KOPT-K1 (cell line): ENCODE measurements around the gene PXMP4.
A peak's percentile ranks its signal among the peaks of the same experiment; 100 is the strongest.
"Not testable (repeated sequence)": the region's sequence is repeated elsewhere in the genome, so short reads cannot be mapped to it uniquely, and the experiment has no call there.

ENCODE experiments used
- H3K27ac ChIP-seq: fragments of 200-600 bp; sonication (generic); 2 replicates; pipeline ENCODE4 v1.5.1; 2016; ENCODE audit warnings: antibody characterized with exemption, mild to moderate bottlenecking, low read depth, low read length; ENCODE audit not compliant: poor library complexity, severe bottlenecking
- H3K36me3 ChIP-seq: fragments of 200-600 bp; sonication (generic); 2 replicates; pipeline ENCODE4 v1.5.1; 2017; ENCODE audit warnings: antibody characterized with exemption, mild to moderate bottlenecking, low read length, moderate library complexity; ENCODE audit not compliant: insufficient read depth
- H3K9me3 ChIP-seq: fragments of 200-600 bp; sonication (generic); 2 replicates; pipeline ENCODE4 v1.5.1; 2017; ENCODE audit warnings: antibody characterized with exemption, low read length, mild to moderate bottlenecking; ENCODE audit not compliant: insufficient read depth, poor library complexity, severe bottlenecking

The PXMP4 gene, protein sequence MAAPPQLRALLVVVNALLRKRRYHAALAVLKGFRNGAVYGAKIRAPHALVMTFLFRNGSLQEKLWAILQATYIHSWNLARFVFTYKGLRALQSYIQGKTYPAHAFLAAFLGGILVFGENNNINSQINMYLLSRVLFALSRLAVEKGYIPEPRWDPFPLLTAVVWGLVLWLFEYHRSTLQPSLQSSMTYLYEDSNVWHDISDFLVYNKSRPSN

DNA sequence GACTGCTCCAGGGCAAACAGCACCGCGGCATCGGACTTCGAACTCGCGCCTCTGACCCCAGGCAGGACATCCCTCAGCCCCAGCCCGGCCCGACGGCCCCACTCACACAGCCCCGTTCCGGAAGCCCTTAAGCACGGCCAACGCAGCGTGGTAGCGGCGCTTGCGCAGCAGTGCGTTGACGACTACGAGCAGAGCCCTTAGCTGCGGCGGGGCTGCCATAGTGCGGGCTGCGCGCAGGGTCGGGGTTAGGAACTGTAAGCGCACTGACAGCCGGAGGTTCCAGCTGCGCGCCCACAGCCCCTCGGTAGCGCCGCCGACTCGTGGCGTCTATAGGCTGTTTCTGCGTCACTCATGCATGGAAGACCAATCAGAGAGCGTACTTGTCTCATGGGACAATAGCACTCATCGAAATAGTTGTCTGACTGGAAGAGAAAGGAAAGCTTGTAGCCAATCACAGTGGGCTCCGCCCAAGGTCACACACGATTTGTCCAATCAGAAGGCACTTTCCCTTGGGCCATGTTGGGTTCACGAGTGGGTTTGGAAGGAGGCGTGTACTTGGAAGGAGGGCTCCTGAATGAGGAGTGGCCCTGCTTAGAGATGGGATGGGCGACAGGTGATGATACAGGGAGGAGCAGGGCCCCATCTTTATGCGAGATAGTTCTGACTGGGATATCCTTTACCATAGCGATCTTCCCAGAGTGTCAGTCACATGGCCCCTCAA is at the start of gene PXMP4:
PXMP4 (minus strand) TSS at position 322 of the 721 bp plus-strand sequence; CDS start at position 219, 103 bp downstream.
- Histone ChIP-seq H3K9me3 (no peaks in the 10 kb centered on the region), H3K27ac (peak within 1 kb of the TSS; percentile 78), H3K36me3 (no peaks in the 10 kb centered on the region; the same call in 1 of the 2 replicates)

DNA sequence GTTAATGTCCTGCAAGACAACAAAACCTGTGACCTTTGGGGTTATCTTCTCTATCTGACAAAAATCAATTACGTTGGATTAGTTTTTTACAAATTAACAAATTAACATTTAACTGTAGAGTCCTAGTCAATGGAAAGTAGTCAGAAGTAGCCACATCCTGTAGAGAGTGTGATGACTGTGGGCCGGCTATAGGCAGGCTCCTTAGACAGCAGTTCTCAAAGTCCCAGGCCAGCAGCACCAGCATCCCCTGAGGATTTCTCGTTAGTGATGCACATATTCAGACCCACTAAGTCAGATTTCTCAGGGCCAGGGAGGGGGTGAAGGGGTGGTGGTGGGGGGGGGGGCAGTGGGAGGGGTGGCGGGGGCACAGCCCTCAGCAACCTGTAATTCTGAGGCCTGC is 48.9 kb upstream of the PXMP4 start:
- no peak overlapping the region for H3K27ac ChIP-seq
- H3K36me3 ChIP-seq, result no peaks in the 10 kb centered on the region
- H3K9me3 ChIP-seq, result no peaks in the 10 kb centered on the region

DNA sequence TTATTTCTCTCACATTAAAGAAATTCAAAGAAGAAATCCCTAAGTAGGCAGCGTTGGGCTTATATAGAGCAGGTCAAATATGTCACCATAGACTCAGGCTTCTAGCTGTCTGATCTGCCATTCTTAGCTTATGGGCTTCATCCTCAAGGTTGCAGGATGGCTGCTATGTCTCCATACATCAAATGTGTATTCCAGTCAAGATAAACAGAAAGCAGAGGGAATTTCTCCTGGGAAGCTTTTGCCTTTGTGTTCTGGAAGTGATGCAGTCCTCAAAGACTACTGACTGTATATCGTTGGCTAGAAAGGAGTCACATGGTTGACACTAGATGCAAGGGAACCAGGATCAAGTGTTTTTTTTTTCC is 47.6 kb upstream of the PXMP4 start:
- Histone ChIP-seq H3K27ac (no peak overlapping the region), H3K36me3 (no peaks in the 10 kb centered on the region), H3K9me3 (no peaks in the 10 kb centered on the region)

DNA sequence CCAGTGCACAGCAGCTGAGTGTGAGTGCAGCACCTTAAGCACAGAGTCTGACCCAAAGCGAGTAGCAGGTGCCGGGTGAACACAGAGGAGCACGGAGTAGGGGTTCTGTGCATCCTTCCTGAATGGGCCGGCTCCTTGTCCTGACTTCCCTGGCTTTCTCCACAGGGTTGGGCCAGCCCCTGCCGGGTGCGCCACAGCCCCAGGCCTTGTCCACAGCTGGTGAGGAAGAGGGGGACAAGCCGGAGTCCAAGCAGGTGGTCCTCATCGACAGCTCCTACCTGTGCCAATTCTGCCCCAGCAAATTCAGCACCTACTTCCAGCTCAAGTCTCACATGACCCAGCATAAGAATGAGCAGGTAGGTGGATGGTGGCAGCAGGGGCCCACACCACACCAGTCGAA is 46.6 kb upstream of the PXMP4 start:
- H3K9me3 ChIP-seq, result no peaks in the 10 kb centered on the region
- no peaks in the 10 kb centered on the region for H3K36me3 ChIP-seq
- no peak overlapping the region for H3K27ac ChIP-seq

DNA sequence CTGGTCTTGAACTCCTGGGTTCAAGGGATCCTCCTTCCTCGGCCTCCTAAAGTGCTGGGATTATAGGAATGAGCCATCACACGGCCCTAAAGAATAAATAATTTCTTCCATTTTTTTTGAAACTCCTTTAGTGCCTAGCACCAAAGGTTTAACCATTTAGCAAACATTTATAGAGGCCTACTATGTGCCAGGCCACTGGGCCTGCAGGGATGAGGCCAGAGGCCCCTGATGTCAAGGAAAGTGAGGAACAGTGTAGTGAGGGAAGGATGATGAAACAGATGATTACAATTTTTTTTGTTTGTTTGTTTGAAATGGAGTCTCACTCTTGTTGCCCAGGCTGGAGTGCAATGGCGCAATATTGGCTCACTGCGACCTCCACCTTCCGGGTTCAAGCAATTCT is 45.5 kb upstream of the PXMP4 start:
- no peaks in the 10 kb centered on the region for H3K36me3 ChIP-seq
- no peaks in the 10 kb centered on the region for H3K9me3 ChIP-seq
- H3K27ac ChIP-seq, result no peak overlapping the region

DNA sequence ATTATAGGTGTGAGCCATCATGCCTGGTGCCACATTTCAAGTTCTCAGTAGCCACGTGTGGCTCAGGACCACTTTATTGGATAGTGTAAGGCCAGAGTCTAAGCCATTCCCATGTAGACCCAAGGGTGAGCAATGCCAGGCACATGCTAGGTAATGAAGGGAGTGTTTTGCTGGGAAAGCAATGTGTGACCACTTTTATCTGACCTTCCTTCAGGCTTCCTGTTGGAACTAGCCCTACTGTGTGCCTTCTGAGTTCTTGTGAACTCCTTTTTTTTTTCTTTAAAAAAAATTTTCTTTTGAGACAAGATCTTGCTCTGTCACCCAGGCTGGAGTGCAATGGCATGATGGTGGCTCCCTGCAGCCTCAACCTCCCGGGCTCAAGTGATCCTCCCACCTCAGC is 45.0 kb upstream of the PXMP4 start:
- Histone ChIP-seq H3K27ac (no peak overlapping the region), H3K9me3 (no peaks in the 10 kb centered on the region), H3K36me3 (no peaks in the 10 kb centered on the region)

DNA sequence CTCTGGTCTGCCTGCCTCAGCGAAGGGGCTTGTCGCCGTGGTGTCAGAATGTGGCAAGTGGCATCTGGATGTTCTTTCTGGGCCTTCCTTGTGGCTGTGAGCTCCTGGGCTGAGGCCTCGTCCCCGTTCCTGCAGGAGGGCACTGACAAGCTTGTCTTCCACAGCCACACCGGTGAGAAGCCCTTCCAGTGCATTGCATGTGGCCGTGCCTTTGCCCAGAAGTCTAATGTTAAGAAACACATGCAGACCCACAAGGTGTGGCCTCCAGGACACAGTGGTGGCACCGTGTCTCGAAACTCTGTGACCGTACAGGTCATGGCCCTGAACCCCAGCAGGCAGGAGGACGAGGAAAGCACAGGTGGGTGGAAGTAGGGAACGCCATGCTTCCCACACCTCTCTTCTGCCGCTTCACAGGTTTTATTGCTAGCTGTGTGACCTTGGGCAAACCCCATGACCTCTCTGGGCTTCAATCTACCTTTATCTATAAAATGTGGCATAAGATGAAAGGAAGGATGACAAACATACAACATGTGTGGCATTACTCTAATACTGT is 41.7 kb upstream of the PXMP4 start:
- Histone ChIP-seq H3K27ac (no peak overlapping the region), H3K36me3 (no peaks in the 10 kb centered on the region; the same call in 1 of the 2 replicates), H3K9me3 (peaks cover 7% of the 10 kb centered on the region)

DNA sequence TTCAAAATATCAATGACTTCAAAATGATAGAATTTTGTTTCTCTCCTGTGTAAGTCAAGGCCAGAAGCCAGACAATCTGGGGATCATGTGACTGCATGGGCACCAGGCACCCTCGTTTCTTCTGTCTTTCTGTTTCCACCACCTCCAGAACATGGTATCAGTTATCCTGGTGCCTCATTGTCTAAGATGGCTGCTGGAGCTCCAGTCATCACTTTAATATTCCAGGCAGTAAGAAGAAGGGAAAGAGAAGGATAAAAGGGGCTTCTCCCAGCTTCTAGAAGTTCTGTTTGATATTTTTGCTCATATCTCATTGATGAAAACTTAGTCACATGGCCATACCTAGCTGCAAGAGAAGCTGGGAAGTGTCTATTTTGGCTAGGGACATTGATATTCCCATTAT is 37.3 kb upstream of the PXMP4 start:
- Histone ChIP-seq H3K27ac (no peak overlapping the region), H3K9me3 (peaks cover 7% of the 10 kb centered on the region), H3K36me3 (no peaks in the 10 kb centered on the region; the same call in 1 of the 2 replicates)

DNA sequence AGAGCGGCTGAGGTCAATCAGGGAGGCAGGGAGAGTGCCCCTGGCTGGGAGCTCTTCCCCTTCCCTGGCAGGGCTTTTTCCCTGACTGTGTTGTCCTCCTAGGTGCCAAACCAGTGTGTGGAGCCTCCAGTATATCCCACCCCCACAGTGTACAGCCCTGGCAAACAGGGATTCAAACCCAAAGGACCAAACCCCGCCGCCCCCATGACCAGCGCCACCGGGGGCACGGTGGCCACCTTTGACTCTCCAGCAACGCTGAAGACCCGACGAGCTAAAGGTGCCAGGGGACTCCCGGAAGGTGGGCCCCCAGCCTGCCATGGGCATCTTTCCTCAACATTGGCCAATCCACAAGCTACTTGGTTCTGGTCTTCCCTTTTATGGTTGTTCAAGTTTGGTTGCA is 36.9 kb upstream of the PXMP4 start:
- H3K36me3 ChIP-seq, result no peaks in the 10 kb centered on the region; the same call in 1 of the 2 replicates

DNA sequence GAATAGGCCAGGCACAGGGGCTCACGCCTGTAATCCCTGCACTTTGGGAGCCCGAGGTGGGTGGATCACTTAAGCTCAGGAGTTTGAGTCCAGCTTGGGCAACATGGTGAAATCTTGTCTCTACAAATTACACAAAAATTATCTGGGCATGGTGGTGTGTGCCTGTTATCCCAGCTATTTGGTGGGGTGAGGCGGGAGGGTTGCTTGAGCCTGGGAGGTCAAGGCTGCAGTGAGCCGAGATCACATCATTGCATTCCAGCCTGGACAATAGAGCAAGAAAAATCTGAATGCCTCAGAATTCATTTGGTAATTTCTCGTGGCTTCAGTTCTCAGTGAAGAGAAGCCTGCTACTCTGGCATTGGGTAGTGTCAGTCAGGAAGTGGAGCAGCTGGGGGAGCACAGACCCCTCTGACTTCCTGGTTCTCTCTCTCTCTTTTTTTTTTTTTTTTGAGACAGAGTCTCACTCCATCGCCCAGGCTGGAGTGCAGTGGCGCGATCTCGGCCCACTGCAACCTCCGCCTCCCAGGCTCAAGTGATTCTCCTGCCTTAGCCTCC is 35.9 kb upstream of the PXMP4 start:
- not testable (repeated sequence) for H3K36me3 ChIP-seq, H3K9me3 ChIP-seq
- peak overlapping the region; percentile 53 for H3K27ac ChIP-seq

More for the DNA sequence above, 36.9 kb upstream of the PXMP4 start:
- peaks cover 7% of the 10 kb centered on the region for H3K9me3 ChIP-seq
- H3K27ac ChIP-seq, result no peak overlapping the region

DNA sequence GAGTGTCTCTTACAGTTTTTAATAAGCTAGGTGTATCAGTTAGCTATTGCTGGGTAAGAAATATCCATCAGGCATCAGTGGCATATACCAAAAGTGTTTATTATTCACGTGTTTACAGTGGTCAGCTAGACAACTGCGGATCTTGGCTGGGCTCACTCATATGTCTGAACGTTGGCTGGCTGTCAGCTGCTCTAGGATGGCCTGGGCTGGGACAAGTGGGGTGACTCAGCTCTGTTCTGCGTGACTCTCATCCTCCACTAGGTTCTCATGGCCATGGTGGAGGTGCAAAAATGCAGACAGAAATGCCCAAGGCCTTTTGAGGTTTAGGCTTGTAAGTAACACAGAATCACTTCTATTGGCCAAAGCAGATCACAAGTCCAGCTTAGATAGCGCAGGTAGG is 33.7 kb upstream of the PXMP4 start:
- Histone ChIP-seq H3K9me3 (peaks cover 7% of the 10 kb centered on the region), H3K36me3 (no peaks in the 10 kb centered on the region; the same call in 1 of the 2 replicates), H3K27ac (no peak overlapping the region)

DNA sequence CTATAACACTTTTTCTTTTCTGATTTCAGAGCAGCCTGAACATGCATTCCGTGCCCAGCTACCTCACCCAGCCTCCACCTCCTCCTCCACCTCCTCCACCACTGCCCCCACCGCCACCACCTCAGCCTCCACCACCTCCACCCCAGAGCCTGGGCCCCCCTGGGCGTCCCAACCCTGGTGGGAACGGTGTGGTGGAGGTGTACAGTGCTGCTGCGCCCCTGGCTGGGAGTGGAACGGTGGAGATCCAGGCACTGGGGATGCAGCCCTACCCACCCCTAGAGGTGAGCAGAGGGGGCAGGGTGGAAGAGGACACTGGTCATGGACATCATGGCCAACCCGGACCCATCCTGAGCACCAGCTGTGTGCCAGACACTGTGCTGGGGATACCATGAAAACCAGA is 33.0 kb upstream of the PXMP4 start:
- Histone ChIP-seq H3K36me3 (no peaks in the 10 kb centered on the region; the same call in 1 of the 2 replicates), H3K27ac (no peak overlapping the region), H3K9me3 (peaks cover 7% of the 10 kb centered on the region)

DNA sequence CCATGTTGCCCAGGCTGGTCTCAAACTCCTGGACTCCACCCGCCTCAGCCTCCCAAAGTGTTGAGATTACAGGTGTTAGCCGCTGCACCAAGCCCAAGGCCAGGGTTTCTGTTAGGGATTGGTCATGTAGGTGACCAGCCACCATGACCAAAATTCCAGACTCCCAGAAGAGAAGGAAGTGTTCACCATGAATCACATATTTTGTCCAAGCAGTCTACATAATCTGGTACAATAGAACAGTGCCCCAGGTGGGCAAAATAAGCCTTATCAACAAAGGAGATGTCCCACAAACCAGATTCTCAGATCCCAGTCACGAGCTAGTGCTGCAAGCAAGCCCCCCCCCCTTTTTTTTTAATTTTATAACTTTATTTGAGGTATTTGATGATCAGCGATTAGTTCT is 31.7 kb upstream of the PXMP4 start:
- H3K9me3 ChIP-seq, result no peaks in the 10 kb centered on the region
- H3K36me3 ChIP-seq, result no peaks in the 10 kb centered on the region
- H3K27ac ChIP-seq, result no peak overlapping the region

DNA sequence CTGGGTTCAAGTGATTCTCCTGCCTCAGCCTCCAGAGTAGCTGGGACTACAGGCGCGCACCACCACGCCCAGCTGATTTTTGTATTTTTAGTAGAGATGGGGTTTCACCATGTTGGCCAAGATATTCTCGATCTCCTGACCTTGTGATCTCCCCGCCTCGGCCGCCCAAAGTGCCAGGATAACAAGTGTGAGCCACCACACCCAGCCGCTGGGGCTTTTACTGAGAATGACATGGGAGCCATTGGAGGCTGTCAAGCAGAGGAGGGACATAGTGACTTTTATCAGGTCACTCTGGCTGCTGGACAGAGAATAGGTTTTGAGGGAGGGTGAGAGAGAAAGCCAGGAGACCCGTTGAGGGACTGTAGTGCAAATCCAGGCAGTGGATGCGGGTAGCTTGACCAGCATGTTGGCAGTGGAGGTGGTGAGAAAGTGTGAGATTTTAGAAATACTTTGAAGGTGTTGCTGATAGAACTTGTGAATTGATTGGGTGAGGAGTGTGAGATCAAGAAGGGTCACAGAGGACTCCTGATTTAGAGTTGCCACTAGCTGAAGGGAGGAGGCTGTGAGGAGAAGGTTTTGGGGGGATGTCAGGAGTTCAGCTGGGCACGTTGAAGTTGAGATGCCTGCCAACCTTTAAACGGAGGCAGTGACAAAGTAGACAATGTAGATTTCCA is 26.4 kb upstream of the PXMP4 start:
- no peaks in the 10 kb centered on the region for H3K9me3 ChIP-seq
- no peaks in the 10 kb centered on the region for H3K36me3 ChIP-seq
- H3K27ac ChIP-seq, result no peak overlapping the region

DNA sequence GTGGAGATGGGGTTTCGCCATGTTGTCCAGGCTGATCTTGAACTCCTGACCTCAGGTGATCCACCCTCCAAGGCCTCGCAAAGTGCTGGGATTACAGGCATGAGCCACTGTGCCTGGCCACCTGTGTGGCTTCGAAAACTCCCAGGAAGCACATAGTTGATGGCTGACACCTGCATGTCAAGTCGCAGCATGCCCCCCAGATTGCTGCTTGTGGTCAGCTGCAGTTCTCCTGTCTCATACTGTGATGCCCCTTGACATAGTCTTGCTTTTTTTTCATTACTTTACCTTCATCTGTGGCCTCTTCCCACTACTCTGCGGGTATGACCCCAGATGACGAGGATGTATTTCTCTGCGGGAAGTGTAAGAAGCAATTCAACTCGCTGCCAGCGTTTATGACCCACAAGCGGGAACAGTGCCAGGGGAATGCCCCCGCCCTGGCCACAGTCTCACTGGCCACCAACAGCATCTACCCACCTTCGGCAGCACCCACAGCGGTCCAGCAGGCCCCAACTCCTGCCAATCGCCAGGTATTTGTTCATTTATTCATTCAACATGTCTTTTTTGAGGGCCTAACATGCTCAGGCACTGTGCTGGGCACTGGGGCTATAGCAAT is 24.8 kb upstream of the PXMP4 start:
- H3K9me3 ChIP-seq, result no peaks in the 10 kb centered on the region
- no peaks in the 10 kb centered on the region for H3K36me3 ChIP-seq
- no peak overlapping the region for H3K27ac ChIP-seq
